SU-DHL-6 (cell line): ENCODE data around the gene PARP2.

Experiments
- H2AFZ ChIP-seq: fragments of 200-600 bp; sonication (generic); 2 replicates; pipeline ENCODE4 v1.6.1; 2014; ENCODE audit warnings: low read depth, mild to moderate bottlenecking, moderate library complexity, mixed read lengths, antibody characterized with exemption, low read length; ENCODE audit not compliant: severe bottlenecking
- H3F3A ChIP-seq: fragments of 200-600 bp; shearing (Covaris generic); 2 replicates; pipeline ENCODE4 v1.6.0; 2016; ENCODE audit warnings: antibody characterized with exemption, mild to moderate bottlenecking; ENCODE audit not compliant: insufficient read depth
- H3K27ac ChIP-seq: fragments of 200-600 bp; sonication (generic); 2 replicates; pipeline ENCODE4 v1.5.1; 2016; ENCODE audit warnings: low read depth, mild to moderate bottlenecking, low read length, moderate library complexity, mixed read lengths
- H3K27me3 ChIP-seq: fragments of 200-600 bp; sonication (generic), shearing (Covaris generic); 2 replicates; pipeline ENCODE4 v1.6.0; 2014; ENCODE audit warnings: mild to moderate bottlenecking, low read length
- H3K36me3 ChIP-seq: fragments of 200-600 bp; sonication (generic); 2 replicates; pipeline ENCODE4 v1.6.1; 2014; ENCODE audit warnings: mild to moderate bottlenecking, low read length, mixed read lengths
- H3K4me2 ChIP-seq: fragments of 300-600, 200-600 bp; shearing (Covaris generic), sonication (generic); 2 replicates; pipeline ENCODE4 v1.6.0; 2014; ENCODE audit warnings: low read length, low read depth, mild to moderate bottlenecking; ENCODE audit not compliant: poor library complexity, severe bottlenecking
- H3K4me3 ChIP-seq: fragments of 200-600 bp; sonication (generic); 2 replicates; pipeline ENCODE4 v1.5.1; 2014; ENCODE audit warnings: antibody characterized with exemption, low read length, mild to moderate bottlenecking, mixed read lengths; ENCODE audit not compliant: insufficient read depth, poor library complexity, severe bottlenecking
- H3K79me2 ChIP-seq: fragments of 200-600 bp; sonication (generic); 2 replicates; pipeline ENCODE4 v1.6.1; 2014; ENCODE audit warnings: mild to moderate bottlenecking, low read length, moderate library complexity; ENCODE audit not compliant: insufficient read depth
- H3K9ac ChIP-seq: fragments of 200-600 bp; sonication (generic); 2 replicates; pipeline ENCODE4 v1.7.0; 2014; ENCODE audit warnings: mild to moderate bottlenecking, low read length
- H3K9me2 ChIP-seq: fragments of 200-600 bp; sonication (generic); replicated peaks from 2 replicates; pipeline ENCODE4 v1.6.1; 2014; ENCODE audit warnings: low read length; ENCODE audit not compliant: insufficient read depth
- H3K9me3 ChIP-seq: fragments of 200-600 bp; sonication (generic); 2 replicates; pipeline ENCODE4 v1.6.1; 2014; ENCODE audit warnings: low read length, mixed read lengths; ENCODE audit not compliant: insufficient read depth
- H4K20me1 ChIP-seq: fragments of 200-600 bp; sonication (generic); 2 replicates; pipeline ENCODE4 v1.6.1; 2014; ENCODE audit warnings: low read depth, mild to moderate bottlenecking, antibody characterized with exemption, low read length, moderate library complexity, mixed read lengths
- CTCF ChIP-seq: fragments of 200-600 bp; sonication (generic); IDR thresholded peaks from one replicate; pipeline ENCODE4 v1.5.1; 2017; ENCODE audit warnings: antibody characterized with exemption, mild to moderate bottlenecking, low read length, moderate library complexity; ENCODE audit not compliant: insufficient read depth, poor library complexity, severe bottlenecking
- EZH2phosphoT487 ChIP-seq: fragments of 200-600 bp; sonication (generic), shearing (Covaris generic); conservative IDR thresholded peaks from 2 replicates; pipeline ENCODE4 v1.6.1; 2018; ENCODE audit warnings: mild to moderate bottlenecking, antibody characterized with exemption, low read length, moderate library complexity, mixed read lengths

Gene PARP2

GRCh38 chr14:20382526-20382925 lies 39.1 kb downstream of the PARP2 start:
- H3K27ac ChIP-seq: no peak overlapping the region
- H3K79me2 ChIP-seq: no peaks in the 10 kb centered on the region
- H3K4me3 ChIP-seq: no peak overlapping the region
- H4K20me1 ChIP-seq: no peaks in the 10 kb centered on the region
- H3K9me3 ChIP-seq: no peaks in the 10 kb centered on the region
- no peak for TF ChIP-seq CTCF
- no peak for TF ChIP-seq EZH2phosphoT487
- H3K9ac ChIP-seq: no peak overlapping the region
- no peaks in the 10 kb centered on the region for H3K27me3 ChIP-seq
- H3K4me2 ChIP-seq: no peak overlapping the region
- H3K9me2 ChIP-seq: no peaks in the 10 kb centered on the region
- no peaks in the 10 kb centered on the region for H3F3A ChIP-seq
- no peaks in the 10 kb centered on the region for H3K36me3 ChIP-seq
- H2AFZ ChIP-seq: no peak overlapping the region

DNA sequence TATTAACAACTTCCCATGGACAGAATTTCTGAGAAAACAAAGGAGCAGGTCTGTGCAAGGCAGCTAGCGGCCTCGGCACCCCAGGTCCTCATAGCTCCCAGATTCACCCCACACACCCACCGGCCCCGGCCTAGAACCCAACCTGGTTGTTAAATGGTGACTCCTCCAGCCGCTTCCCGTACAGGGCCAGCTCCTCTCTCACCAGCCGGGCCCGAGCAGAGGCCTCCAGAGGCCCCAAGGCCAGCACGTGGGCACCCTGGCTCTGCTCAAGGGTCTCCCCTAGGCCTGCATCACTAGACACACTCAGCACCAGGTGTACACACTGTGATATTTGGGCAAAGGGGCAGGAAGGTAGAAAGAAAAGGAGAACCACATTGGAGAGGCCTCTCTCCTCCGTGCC lies 39.6 kb downstream of the PARP2 start:
- Histone ChIP-seq H3K4me3 (no peak overlapping the region), H3K27ac (no peak overlapping the region)

GRCh38 chr14:20383636-20384035 lies 40.2 kb downstream of the PARP2 start:
- Histone ChIP-seq H4K20me1 (no peaks in the 10 kb centered on the region), H3K4me3 (no peak overlapping the region), H3K36me3 (no peaks in the 10 kb centered on the region), H3K4me2 (no peak overlapping the region), H3K27me3 (no peaks in the 10 kb centered on the region), H3K9me3 (no peaks in the 10 kb centered on the region), H3K9ac (no peak overlapping the region), H3K27ac (no peak overlapping the region), H2AFZ (no peak overlapping the region), H3F3A (no peaks in the 10 kb centered on the region), H3K9me2 (no peaks in the 10 kb centered on the region), H3K79me2 (no peaks in the 10 kb centered on the region)
- TF ChIP-seq EZH2phosphoT487: no peak
- TF ChIP-seq CTCF: no peak

More for the DNA sequence above, 39.6 kb downstream of the PARP2 start:
- Histone ChIP-seq H3K9me3 (no peaks in the 10 kb centered on the region), H3F3A (no peaks in the 10 kb centered on the region), H3K36me3 (no peaks in the 10 kb centered on the region), H3K79me2 (no peaks in the 10 kb centered on the region), H3K9ac (no peak overlapping the region), H4K20me1 (no peaks in the 10 kb centered on the region), H3K27me3 (no peaks in the 10 kb centered on the region), H3K9me2 (no peaks in the 10 kb centered on the region), H2AFZ (no peak overlapping the region), H3K4me2 (no peak overlapping the region)
- TF ChIP-seq CTCF: no peak
- TF ChIP-seq EZH2phosphoT487: no peak

- Histone ChIP-seq H2AFZ (no peak overlapping the region), H3K4me3 (no peak overlapping the region), H3K27ac (no peak overlapping the region), H3K27me3 (no peaks in the 10 kb centered on the region), H3K9ac (no peak overlapping the region), H3K36me3 (no peaks in the 10 kb centered on the region), H3K9me3 (no peaks in the 10 kb centered on the region), H4K20me1 (no peaks in the 10 kb centered on the region), H3K79me2 (no peaks in the 10 kb centered on the region), H3F3A (no peaks in the 10 kb centered on the region), H3K4me2 (no peak overlapping the region), H3K9me2 (no peaks in the 10 kb centered on the region)
- TF ChIP-seq CTCF (no peak), EZH2phosphoT487 (no peak)
Observed at GRCh38 chr14:20384321-20384720, 40.9 kb downstream of the PARP2 start.
